ENCODE results near the gene ESF1. TPM values are rescaled to one million over a fixed set of nuclear protein-coding genes. Genes with fewer than 3 reads are reported as not detected.

Gene ESF1
- total and polyA plus RNA-seq, 2 of the 8 experiments (the other 6 are each of a cell fraction or from before 2014, with no cell fraction given) = 1.1 to 32.9 TPM

GRCh38 chr20:13770141-13770540 is 14.6 kb downstream of the ESF1 start:
- 92% methylated on average over 5 of the region's 5 CpGs; no CpG with 5 or more reads in 1 of the 2 experiments for WGBS, 2 experiments (ENCODE audit: extremely low coverage in 1 of 2, insufficient coverage in 1 of 2, insufficient read length in 1 of 2, insufficient replicate concordance in 2 of 2, low coverage in 1 of 2, low lambda C conversion rate in 2 of 2, missing lambda C conversion rate in 1 of 2)
- POLR2A ChIA-PET (ENCODE audit: partially characterized antibody) = no interaction called here
- Histone ChIP-seq H3K79me2 (ENCODE audit: control insufficient read depth in 1 of 2, insufficient read depth in 2 of 2, low read length in 2 of 2) (no peaks in the 10 kb centered on the region), H3K27me3 (replicated peaks in 1 of 4; ENCODE audit: control insufficient read depth in 3 of 4, extremely low read depth in 1 of 4, insufficient read depth in 3 of 4, low read length in 3 of 4) (peaks cover 0 to 1% (median 0%) of the 10 kb centered on the region in 4 experiments; a peak in 1 of 7 replicates), H3K18ac (ENCODE audit: extremely low read depth, low read length) (no peak overlapping the region), H4K20me1 (replicated peaks in 1 of 2; ENCODE audit: control insufficient read depth in 1 of 2, insufficient read depth in 2 of 2, low read length in 2 of 2) (no peaks in the 10 kb centered on the region), H3K9me3 (ENCODE audit: insufficient read depth in 2 of 2, low read depth in 1 of 2, low read length in 1 of 2) (peaks cover 0 to 3% of the 10 kb centered on the region in 2 experiments; a peak in 1 of 4 replicates), H3K9ac (replicated peaks in 1 of 4; ENCODE audit: extremely low read depth in 1 of 4, low read depth in 3 of 4, low read length in 3 of 4) (no peak overlapping the region), H2BK20ac (ENCODE audit: low read length) (no peak overlapping the region), H3K14ac (ENCODE audit: insufficient read length) (no peak overlapping the region), H3K4me2 (ENCODE audit: insufficient read depth in 1 of 2, low read depth in 2 of 2, low read length in 2 of 2) (no peak overlapping the region), H2BK120ac (replicated peaks; ENCODE audit: low read depth, low read length) (no peak overlapping the region), H3K4me3 (ENCODE audit: extremely low read depth in 1 of 4, insufficient read depth in 2 of 4, low read depth in 3 of 4, low read length in 4 of 4) (no peak overlapping the region), H2AK5ac (ENCODE audit: low read depth, low read length) (no peak overlapping the region), H2AFZ (ENCODE audit: low read length) (no peak overlapping the region), H3K56ac (replicated peaks; ENCODE audit: insufficient read length, low read depth, low read length) (no peak overlapping the region), H3K23ac (ENCODE audit: insufficient read length) (no peak overlapping the region), H4K5ac (ENCODE audit: insufficient read length, low read depth, low read length) (no peak overlapping the region), H3K4ac (replicated peaks; ENCODE audit: insufficient read length, low read depth, low read length) (no peak overlapping the region), H4K8ac (ENCODE audit: extremely low read depth, insufficient read depth, low read length) (no peak overlapping the region), H3K27ac (ENCODE audit: low read depth, low read length) (no peak overlapping the region), H2BK15ac (ENCODE audit: low read length) (no peak overlapping the region), H2BK5ac (ENCODE audit: low read depth, low read length) (no peak overlapping the region), H3K23me2 (ENCODE audit: low read depth, low read length) (no peaks in the 10 kb centered on the region), H3K79me1 (ENCODE audit: low read depth, low read length) (no peaks in the 10 kb centered on the region), H3K36me3 (ENCODE audit: control insufficient read depth in 2 of 4, insufficient read depth in 4 of 4, low read length in 3 of 4) (peaks cover 19 to 91% (median 66%) of the 10 kb centered on the region in 4 experiments), H4K91ac (replicated peaks; ENCODE audit: insufficient read length, low read length) (no peak overlapping the region), H2BK12ac (ENCODE audit: low read depth, low read length) (no peak overlapping the region), H3K4me1 (replicated peaks in 1 of 4; ENCODE audit: control insufficient read depth in 3 of 4, insufficient read depth in 4 of 4, low read length in 3 of 4) (no peaks in the 10 kb centered on the region)
- TF ChIP-seq HDAC2 (IDR thresholded peaks at IDR 0.05; ENCODE audit: borderline replicate concordance in 1 of 2, low read depth in 2 of 2, low read length in 2 of 2) = no peak
- no peak for FAIRE-seq
- CTCF ChIA-PET (ENCODE audit: partially characterized antibody) = interaction anchor here (1.5 to 3.5 kb wide), 4 partner anchors 12 to 223 kb away, joined by 5 to 22 read pairs (median 8); no protein-coding TSS in a partner anchor
- no peak for DNase-seq (ENCODE audit: low read depth in 1 of 2, low spot score in 2 of 2)

Measured in H1 (cell line).